ENCODE results near the gene TSPAN1. TPM values are rescaled to one million over a fixed set of nuclear protein-coding genes. Genes with fewer than 3 reads are reported as not detected.

Gene TSPAN1
- total RNA-seq, 1 experiment from 2014 or later, result 2.3 TPM

GRCh38 chr1:46158312-46159281 lies 16.3 kb upstream of the TSPAN1 start:
- in situ Hi-C loops (cut with HindIII; ENCODE audit: low pct_unique_long_range_greater_than_20kb, low sequenced_read_pairs), result no loop called here
- DNase-seq (ENCODE audit: low read depth), result no peak

- DNase-seq (ENCODE audit: low read depth), result no peak
- in situ Hi-C loops (cut with HindIII; ENCODE audit: low pct_unique_long_range_greater_than_20kb, low sequenced_read_pairs), result no loop called here
Observed at GRCh38 chr1:46159516-46159915, 15.4 kb upstream of the TSPAN1 start.

DNA sequence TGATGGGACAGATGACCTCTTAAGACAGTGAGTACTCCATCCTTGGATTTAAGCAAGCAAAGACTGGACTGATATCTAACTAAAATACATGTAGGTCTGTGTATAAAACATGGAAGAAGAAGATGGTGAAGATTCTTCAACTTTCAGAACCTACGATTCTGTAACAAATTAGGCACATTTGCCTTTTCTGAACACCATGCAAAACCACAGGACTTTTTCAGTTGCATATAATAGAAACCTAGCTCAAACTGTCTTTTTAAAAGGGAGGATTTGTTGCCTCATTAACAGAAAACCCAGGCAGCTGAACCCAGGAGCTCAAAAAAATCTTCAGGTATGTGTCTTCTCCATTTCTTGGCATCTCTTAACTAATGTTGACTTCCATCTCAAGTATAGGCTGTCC lies 14.7 kb upstream of the TSPAN1 start:
- DNase-seq (ENCODE audit: low read depth), result no peak
- in situ Hi-C loops (cut with HindIII; ENCODE audit: low pct_unique_long_range_greater_than_20kb, low sequenced_read_pairs), result no loop called here

GRCh38 chr1:46166521-46167462 lies 8.1 kb upstream of the TSPAN1 start:
- in situ Hi-C loops (cut with HindIII; ENCODE audit: low pct_unique_long_range_greater_than_20kb, low sequenced_read_pairs), result no loop called here
- no peak for DNase-seq (ENCODE audit: low read depth)

DNA sequence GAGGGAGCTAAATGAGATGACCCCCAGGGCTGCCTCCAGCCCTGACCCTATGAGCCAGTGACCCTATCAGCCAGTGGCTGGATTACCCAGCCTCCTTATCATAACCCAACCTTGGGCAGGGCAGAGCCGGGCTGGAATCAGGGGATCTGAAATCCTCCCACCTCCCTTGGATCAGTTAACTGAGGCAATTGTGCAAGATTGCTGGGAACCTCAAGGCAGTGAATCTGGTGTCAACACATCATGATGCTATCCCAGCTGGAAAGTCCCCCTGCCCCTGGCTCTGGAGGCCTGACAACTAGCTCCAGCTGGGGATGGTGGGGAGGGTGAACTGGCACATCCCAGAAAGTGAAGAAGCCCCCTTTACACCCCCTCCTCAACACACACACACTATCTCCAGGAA lies 6.4 kb upstream of the TSPAN1 start:
- in situ Hi-C loops (cut with HindIII; ENCODE audit: low pct_unique_long_range_greater_than_20kb, low sequenced_read_pairs), result no loop called here
- DNase-seq (ENCODE audit: low read depth), result no peak

DNA sequence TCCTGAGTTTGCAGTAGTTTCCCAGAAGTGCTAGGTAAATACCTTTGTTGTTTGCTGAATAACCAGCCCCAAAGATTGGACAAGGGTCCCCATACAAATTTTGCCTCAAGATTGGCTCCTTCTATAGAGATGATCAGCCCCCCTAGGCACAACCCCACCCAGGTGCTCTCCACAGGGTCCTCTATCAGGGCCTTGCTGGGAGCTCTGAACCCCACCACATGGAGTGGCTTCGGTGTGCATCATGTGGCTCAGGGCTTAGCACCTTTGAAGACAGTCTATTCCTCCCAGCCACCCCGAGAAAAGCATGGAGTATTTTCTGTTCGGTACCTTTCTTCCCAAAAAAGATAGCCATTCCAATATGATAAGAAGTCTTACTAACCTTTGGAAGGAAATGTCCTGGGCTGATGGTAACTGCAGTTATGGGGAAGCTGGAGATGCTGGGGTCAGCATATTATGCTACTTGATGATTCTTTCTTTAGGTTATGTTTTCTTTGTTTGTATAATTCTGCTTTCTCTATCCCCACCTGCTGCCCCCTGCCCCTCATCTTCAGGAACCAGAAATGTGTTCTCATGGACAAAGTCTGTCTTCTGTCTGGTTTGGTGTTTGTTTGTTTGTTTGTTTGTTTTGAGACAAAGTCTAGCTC lies 5.0 kb upstream of the TSPAN1 start:
- no peak for DNase-seq (ENCODE audit: low read depth)
- in situ Hi-C loops (cut with HindIII; ENCODE audit: low pct_unique_long_range_greater_than_20kb, low sequenced_read_pairs), result no loop called here

DNA sequence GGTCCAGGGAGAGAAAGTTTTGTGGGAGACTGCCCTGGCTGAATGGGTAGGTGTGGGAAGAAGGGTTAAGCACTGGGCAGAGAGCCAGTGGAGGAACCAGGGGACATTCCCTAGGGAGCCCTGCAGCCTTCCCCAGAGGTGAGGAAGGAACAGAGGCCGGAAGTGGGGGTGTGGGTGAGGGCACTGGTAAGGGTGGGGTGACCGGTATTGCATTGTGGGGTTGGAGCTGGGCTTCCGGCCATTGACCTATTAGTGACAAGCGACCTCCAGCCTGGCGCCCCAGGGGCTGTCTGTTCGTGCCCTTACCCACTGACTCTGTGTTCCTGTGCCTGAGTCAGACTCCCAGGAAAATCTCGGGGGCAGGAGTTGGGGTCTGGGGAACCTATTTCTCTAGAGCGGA lies 3.5 kb upstream of the TSPAN1 start:
- in situ Hi-C loops (cut with HindIII; ENCODE audit: low pct_unique_long_range_greater_than_20kb, low sequenced_read_pairs), result no loop called here
- no peak for DNase-seq (ENCODE audit: low read depth)

DNA sequence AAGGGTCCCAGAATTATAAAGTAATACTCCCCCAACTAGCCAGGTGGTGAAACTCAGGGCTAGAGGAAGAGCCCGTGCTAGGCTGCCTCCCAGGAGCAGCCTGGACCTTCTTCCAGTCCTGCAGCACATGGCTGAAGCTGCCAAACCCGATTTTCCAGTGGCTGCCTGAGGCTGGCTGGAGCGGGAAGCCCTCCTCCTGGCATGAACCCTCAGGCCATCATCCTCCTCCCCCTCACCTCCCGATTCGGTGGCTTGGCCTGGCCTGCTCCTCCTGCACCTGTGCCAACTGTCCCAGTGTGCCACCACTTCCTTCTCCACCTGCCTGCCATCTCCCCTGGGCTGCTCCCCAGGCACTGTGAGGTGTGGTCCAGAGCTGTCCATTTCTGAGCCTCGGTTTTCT lies 3.0 kb upstream of the TSPAN1 start:
- DNase-seq (ENCODE audit: low read depth), result no peak
- in situ Hi-C loops (cut with HindIII; ENCODE audit: low pct_unique_long_range_greater_than_20kb, low sequenced_read_pairs), result no loop called here

DNA sequence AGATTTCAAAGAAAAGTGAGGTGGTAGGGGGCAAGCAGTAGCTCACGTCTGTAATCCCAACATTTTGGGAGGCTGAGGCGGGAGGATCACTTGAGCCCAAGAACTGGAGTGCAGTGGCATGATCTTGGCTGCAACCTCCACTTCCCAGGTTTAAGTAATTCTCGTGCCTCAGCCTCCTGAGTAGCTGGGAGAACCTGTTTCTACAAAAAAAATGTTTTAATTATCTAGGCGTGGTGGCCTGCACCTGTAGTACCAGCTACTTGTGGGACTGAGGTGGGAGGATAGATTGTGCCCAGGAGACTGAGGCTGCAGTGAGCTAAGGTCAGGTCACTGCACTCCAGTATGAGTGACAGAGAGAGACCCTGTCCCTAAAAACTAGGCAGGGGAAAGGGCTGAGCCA lies 2.6 kb upstream of the TSPAN1 start:
- DNase-seq (ENCODE audit: low read depth), result no peak
- in situ Hi-C loops (cut with HindIII; ENCODE audit: low pct_unique_long_range_greater_than_20kb, low sequenced_read_pairs), result no loop called here

- in situ Hi-C loops (cut with HindIII; ENCODE audit: low pct_unique_long_range_greater_than_20kb, low sequenced_read_pairs), result no loop called here
- no peak for DNase-seq (ENCODE audit: low read depth)
Observed at GRCh38 chr1:46173361-46173856, 1.5 kb upstream of the TSPAN1 start.

DNA sequence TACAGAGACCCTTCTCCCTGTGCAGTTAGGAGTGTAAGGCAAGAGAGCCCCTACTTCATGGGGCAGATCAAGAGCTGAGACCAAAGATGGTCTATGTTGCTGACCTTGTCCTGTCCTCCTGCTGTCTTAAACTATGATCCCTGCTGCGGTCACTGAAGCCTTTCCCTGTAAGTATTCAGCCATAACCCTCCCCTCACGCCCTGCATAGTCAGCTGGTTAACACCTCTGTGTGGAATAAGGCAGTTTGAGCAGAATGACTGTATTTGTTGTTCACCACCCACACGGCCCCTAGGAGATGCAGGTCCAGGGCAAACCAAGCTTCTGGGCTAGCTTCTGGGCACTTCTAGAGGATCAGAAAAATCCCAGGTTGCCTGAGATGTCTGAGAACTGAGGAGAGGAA lies 356 bp downstream of the TSPAN1 start:
- in situ Hi-C loops (cut with HindIII; ENCODE audit: low pct_unique_long_range_greater_than_20kb, low sequenced_read_pairs), result no loop called here
- DNase-seq (ENCODE audit: low read depth), result no peak

GRCh38 chr1:46176211-46176865 lies 1.5 kb downstream of the TSPAN1 start, which contains the start of gene P3R3URF:
TSS of gene P3R3URF (minus strand) at chr1:46176488. CDS start at chr1:46176471, 17 bp downstream.
- DNase-seq (ENCODE audit: low read depth), result no peak
- in situ Hi-C loops (cut with HindIII; ENCODE audit: low pct_unique_long_range_greater_than_20kb, low sequenced_read_pairs), result no loop called here

DNA sequence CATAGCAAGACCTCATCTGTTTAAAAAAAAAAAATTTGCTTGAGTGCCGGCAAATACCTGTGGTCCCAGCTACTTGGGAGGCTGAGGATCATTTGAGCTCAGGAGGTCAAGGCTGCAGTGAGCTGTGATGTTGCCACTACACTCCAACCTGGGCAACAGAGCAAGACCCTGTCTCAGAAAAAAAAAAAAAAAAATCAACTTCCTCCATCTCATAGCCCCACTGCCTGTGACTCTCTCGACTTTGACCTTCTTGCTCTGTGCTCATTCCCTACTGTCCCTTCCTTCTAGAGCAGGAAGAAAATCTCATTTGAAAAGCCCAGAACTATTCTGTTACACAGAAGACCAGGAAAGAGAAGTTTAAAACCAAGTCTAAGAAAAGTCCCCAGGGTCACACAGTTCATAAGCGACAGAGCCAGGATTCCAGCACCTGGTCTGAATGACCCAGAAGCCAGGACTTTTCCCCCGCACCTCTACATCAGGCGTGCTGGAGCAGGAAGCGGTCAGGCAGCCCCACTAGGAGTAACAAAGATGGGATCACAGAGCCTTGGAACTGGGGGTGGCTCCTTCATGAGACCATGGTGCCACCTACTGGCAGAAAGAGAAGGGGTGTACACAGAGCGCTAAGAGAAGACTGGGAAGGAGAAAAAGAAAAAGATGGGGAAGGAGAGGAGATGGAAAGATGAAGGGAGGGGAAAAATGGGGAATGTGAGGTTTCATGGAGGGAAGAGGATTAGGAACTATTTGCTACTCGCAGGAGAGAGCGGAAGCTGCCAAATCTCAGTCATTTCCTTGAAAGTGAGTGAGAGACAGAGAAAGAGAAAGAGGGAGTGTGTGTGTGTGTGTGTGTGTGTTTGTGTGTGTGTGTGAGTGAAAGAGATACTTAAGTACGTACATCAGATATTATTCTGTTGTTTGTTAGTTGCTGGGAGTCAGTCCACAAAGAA lies 4.5 kb downstream of the TSPAN1 start:
- in situ Hi-C loops (cut with HindIII; ENCODE audit: low pct_unique_long_range_greater_than_20kb, low sequenced_read_pairs), result no loop called here
- DNase-seq (ENCODE audit: low read depth), result peak; percentile 82

DNA sequence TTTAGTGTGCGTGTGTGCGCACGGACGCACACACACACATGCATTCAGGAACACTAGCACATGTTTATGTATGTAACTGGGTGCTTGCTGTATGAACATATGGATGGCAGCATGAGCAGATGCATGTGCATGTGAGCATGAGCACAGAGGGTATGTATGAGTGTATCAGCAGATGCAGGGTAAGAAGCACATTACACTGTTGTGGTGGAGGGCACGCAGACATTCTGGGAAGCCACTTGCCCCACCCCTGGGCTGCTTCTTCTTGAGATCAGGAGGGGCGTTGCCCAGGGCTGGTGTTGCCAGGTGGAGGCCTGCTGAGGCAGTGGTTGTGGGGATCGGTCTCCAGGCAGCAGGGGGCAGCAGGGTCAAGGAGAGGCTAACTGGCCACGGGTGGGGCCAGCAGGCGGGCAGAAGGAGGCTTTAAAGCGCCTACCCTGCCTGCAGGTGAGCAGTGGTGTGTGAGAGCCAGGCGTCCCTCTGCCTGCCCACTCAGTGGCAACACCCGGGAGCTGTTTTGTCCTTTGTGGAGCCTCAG lies 5.3 kb downstream of the TSPAN1 start:
- peak; percentile 66 for DNase-seq (ENCODE audit: low read depth)
- in situ Hi-C loops (cut with HindIII; ENCODE audit: low pct_unique_long_range_greater_than_20kb, low sequenced_read_pairs), result no loop called here

- DNase-seq (ENCODE audit: low read depth), result no peak
- in situ Hi-C loops (cut with HindIII; ENCODE audit: low pct_unique_long_range_greater_than_20kb, low sequenced_read_pairs), result no loop called here
Observed at GRCh38 chr1:46181343-46182260, 6.7 kb downstream of the TSPAN1 start.

Data from Caki2 (cell line).